ENCODE results near the gene SH3PXD2A. TPM values are rescaled to one million over a fixed set of nuclear protein-coding genes. Genes with fewer than 3 reads are reported as not detected.

SH3PXD2A gene
- total RNA-seq, 1 donor from 2014 or later = 17.3 TPM

- H3K9ac ChIP-seq (ENCODE audit: low read length) = no peak overlapping the region
- H3K79me2 ChIP-seq (ENCODE audit: insufficient read depth, low read length) = peaks cover 3% of the 10 kb centered on the region
- no peaks in the 10 kb centered on the region for H3K9me3 ChIP-seq (ENCODE audit: insufficient read depth, low read depth, low read length)
- no peak for TF ChIP-seq EZH2 (IDR thresholded peaks at IDR 0.05; ENCODE audit: insufficient read depth, low read length)
- peak; percentile 77 for TF ChIP-seq CTCF (IDR thresholded peaks at IDR 0.05; ENCODE audit: insufficient read depth, low read depth, low read length)
- FAIRE-seq = no peak
- H3K27me3 Mint-ChIP-seq (ENCODE audit: low read depth, unreplicated experiment) = no peaks in the 10 kb centered on the region
- H2AFZ ChIP-seq (ENCODE audit: low read depth, low read length) = no peak overlapping the region
- H3K4me1 Mint-ChIP-seq (ENCODE audit: low read depth, unreplicated experiment) = peaks cover 22% of the 10 kb centered on the region
- H3K36me3 Mint-ChIP-seq (ENCODE audit: low read depth, unreplicated experiment) = peaks cover 5% of the 10 kb centered on the region
- no peak overlapping the region for H3K4me3 ChIP-seq (ENCODE audit: insufficient read depth, low read depth, low read length)
- H3K4me3 Mint-ChIP-seq (ENCODE audit: unreplicated experiment) = no peak overlapping the region
- no peaks in the 10 kb centered on the region for H3K27me3 ChIP-seq (ENCODE audit: insufficient read depth, low read length)
- no peaks in the 10 kb centered on the region for H4K20me1 ChIP-seq (ENCODE audit: insufficient read depth, low read length)
- peaks cover 14% of the 10 kb centered on the region for H3K4me1 ChIP-seq (ENCODE audit: insufficient read depth, low read length)
- peaks cover 2% of the 10 kb centered on the region for H3K9me3 Mint-ChIP-seq (ENCODE audit: unreplicated experiment)
- no peak for DNase-seq (ENCODE audit: low read depth)
- no peak overlapping the region for H3K4me2 ChIP-seq (ENCODE audit: low read length)
- no peak overlapping the region for H3K27ac ChIP-seq (ENCODE audit: low read depth, low read length)
- H3K36me3 ChIP-seq (ENCODE audit: insufficient read depth, low read length) = no peaks in the 10 kb centered on the region
- H3K27ac Mint-ChIP-seq (ENCODE audit: unreplicated experiment) = no peak overlapping the region
Observed at GRCh38 chr10:103752680-103753248, 102.6 kb downstream of the SH3PXD2A start.

DNA sequence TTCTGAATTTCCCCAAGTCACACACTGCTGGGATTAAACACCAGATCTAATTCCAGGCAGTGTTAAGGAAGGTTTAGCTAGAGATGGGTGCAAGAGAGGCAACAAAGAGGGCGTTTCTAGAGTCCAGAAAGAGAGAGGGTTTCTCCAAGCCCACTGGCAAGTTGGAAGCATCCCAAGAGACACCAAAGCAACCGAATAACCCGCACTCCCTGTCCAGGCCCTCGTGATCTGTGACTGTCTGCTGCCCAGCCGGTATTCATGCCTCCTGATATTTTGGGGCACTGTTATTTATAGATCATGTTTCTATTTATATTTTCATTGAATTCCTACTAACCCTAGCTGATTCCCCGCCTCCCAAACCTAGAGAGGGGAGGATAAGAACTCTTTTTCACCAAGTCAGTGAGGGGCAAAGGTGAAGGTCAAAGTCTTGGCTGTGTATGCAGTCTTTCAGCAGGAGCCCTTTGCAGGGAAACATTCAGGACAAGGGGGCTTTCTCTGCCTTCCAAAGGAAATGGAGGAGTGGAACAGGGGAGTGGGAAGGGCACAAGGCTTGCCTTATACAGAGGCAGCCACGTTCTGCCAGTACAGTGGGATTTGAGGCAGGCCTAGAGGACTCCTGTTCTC, 103.6 kb downstream of the SH3PXD2A start:
- peaks cover 5% of the 10 kb centered on the region for H3K36me3 Mint-ChIP-seq (ENCODE audit: low read depth, unreplicated experiment)
- no peak for TF ChIP-seq EZH2 (IDR thresholded peaks at IDR 0.05; ENCODE audit: insufficient read depth, low read length)
- no peak for TF ChIP-seq CTCF (IDR thresholded peaks at IDR 0.05; ENCODE audit: insufficient read depth, low read depth, low read length)
- no peaks in the 10 kb centered on the region for H4K20me1 ChIP-seq (ENCODE audit: insufficient read depth, low read length)
- FAIRE-seq (no peak), DNase-seq (ENCODE audit: low read depth) (no peak)
- peaks cover under 1% of the 10 kb centered on the region for H3K9me3 Mint-ChIP-seq (ENCODE audit: unreplicated experiment)
- no peaks in the 10 kb centered on the region for H3K27me3 ChIP-seq (ENCODE audit: insufficient read depth, low read length)
- no peak overlapping the region for H2AFZ ChIP-seq (ENCODE audit: low read depth, low read length)
- H3K27me3 Mint-ChIP-seq (ENCODE audit: low read depth, unreplicated experiment) = no peaks in the 10 kb centered on the region
- H3K36me3 ChIP-seq (ENCODE audit: insufficient read depth, low read length) = no peaks in the 10 kb centered on the region
- H3K4me1 Mint-ChIP-seq (ENCODE audit: low read depth, unreplicated experiment) = peaks cover 17% of the 10 kb centered on the region
- peaks cover 13% of the 10 kb centered on the region for H3K4me1 ChIP-seq (ENCODE audit: insufficient read depth, low read length)
- H3K4me2 ChIP-seq (ENCODE audit: low read length) = no peak overlapping the region
- H3K9ac ChIP-seq (ENCODE audit: low read length) = no peak overlapping the region
- H3K4me3 ChIP-seq (ENCODE audit: insufficient read depth, low read depth, low read length) = no peak overlapping the region
- H3K27ac Mint-ChIP-seq (ENCODE audit: unreplicated experiment) = no peak overlapping the region
- no peaks in the 10 kb centered on the region for H3K9me3 ChIP-seq (ENCODE audit: insufficient read depth, low read depth, low read length)
- H3K79me2 ChIP-seq (ENCODE audit: insufficient read depth, low read length) = peaks cover 3% of the 10 kb centered on the region
- H3K27ac ChIP-seq (ENCODE audit: low read depth, low read length) = no peak overlapping the region
- no peak overlapping the region for H3K4me3 Mint-ChIP-seq (ENCODE audit: unreplicated experiment)

GRCh38 chr10:103750836-103751235, 104.5 kb downstream of the SH3PXD2A start:
- H3K4me3 Mint-ChIP-seq (ENCODE audit: unreplicated experiment) = no peak overlapping the region
- Histone ChIP-seq H3K36me3 (ENCODE audit: insufficient read depth, low read length) (no peaks in the 10 kb centered on the region), H3K27me3 (ENCODE audit: insufficient read depth, low read length) (no peaks in the 10 kb centered on the region), H3K79me2 (ENCODE audit: insufficient read depth, low read length) (no peaks in the 10 kb centered on the region), H4K20me1 (ENCODE audit: insufficient read depth, low read length) (no peaks in the 10 kb centered on the region), H3K27ac (ENCODE audit: low read depth, low read length) (no peak overlapping the region), H3K4me1 (ENCODE audit: insufficient read depth, low read length) (peaks cover 12% of the 10 kb centered on the region), H2AFZ (ENCODE audit: low read depth, low read length) (no peak overlapping the region), H3K4me2 (ENCODE audit: low read length) (no peak overlapping the region), H3K4me3 (ENCODE audit: insufficient read depth, low read depth, low read length) (no peak overlapping the region), H3K9ac (ENCODE audit: low read length) (no peak overlapping the region), H3K9me3 (ENCODE audit: insufficient read depth, low read depth, low read length) (no peaks in the 10 kb centered on the region)
- FAIRE-seq (no peak), DNase-seq (ENCODE audit: low read depth) (peak; percentile 56)
- H3K27ac Mint-ChIP-seq (ENCODE audit: unreplicated experiment) = no peak overlapping the region
- H3K27me3 Mint-ChIP-seq (ENCODE audit: low read depth, unreplicated experiment) = no peaks in the 10 kb centered on the region
- H3K9me3 Mint-ChIP-seq (ENCODE audit: unreplicated experiment) = no peaks in the 10 kb centered on the region
- peaks cover 21% of the 10 kb centered on the region for H3K4me1 Mint-ChIP-seq (ENCODE audit: low read depth, unreplicated experiment)
- peaks cover 5% of the 10 kb centered on the region for H3K36me3 Mint-ChIP-seq (ENCODE audit: low read depth, unreplicated experiment)
- TF ChIP-seq EZH2 (IDR thresholded peaks at IDR 0.05; ENCODE audit: insufficient read depth, low read length) (no peak), CTCF (IDR thresholded peaks at IDR 0.05; ENCODE audit: insufficient read depth, low read depth, low read length) (no peak)
